Keratinocyte (primary cell): ENCODE data around the gene MAPRE3. TPM values are rescaled to one million over a fixed set of nuclear protein-coding genes. Genes with fewer than 3 reads are reported as not detected.

Experiments used
- DNase-seq: peaks from one replicate; pipeline ENCODE4 v3.0.0-alpha.2; 2011; ENCODE audit warnings: low read depth, missing footprints, low spot score
- FAIRE-seq: peaks from 2 replicates; lab custom pipeline; 2011; peaks lifted over from hg19 to GRCh38; lab: Jason Lieb, UNC
- H2AFZ ChIP-seq: 2 replicates; pipeline ENCODE4 v1.6.0; 2012; ENCODE audit warnings: low read length, control low read depth, inconsistent platforms; ENCODE audit not compliant: control insufficient read depth
- H3K27ac ChIP-seq: 2 replicates; pipeline ENCODE4 v1.5.1; 2011; ENCODE audit warnings: low read length; ENCODE audit not compliant: control insufficient read depth, insufficient read depth
- H3K27me3 ChIP-seq: 3 replicates; pipeline ENCODE4 v1.6.0; 2011; ENCODE audit warnings: low read length; ENCODE audit not compliant: control insufficient read depth, insufficient read depth; ENCODE audit errors: extremely low read depth
- H3K36me3 ChIP-seq, 2 experiments: 2 replicates in 1 of 2; 3 replicates in 1 of 2; pipeline ENCODE4 v1.5.1; 2011; ENCODE audit warnings: low read length in 2 of 2, mild to moderate bottlenecking in 1 of 2; ENCODE audit not compliant: control insufficient read depth in 2 of 2, insufficient read depth in 2 of 2; ENCODE audit errors: extremely low read depth in 1 of 2
- H3K4me1 ChIP-seq: 3 replicates; pipeline ENCODE4 v1.5.1; 2011; ENCODE audit warnings: low read length; ENCODE audit not compliant: control insufficient read depth, insufficient read depth; ENCODE audit errors: extremely low read depth
- H3K4me2 ChIP-seq: 3 replicates; pipeline ENCODE4 v1.6.0; 2011; ENCODE audit warnings: low read depth, low read length; ENCODE audit not compliant: control insufficient read depth, insufficient read depth; ENCODE audit errors: extremely low read depth
- H3K4me3 ChIP-seq, 3 experiments: fragments of 200-600 bp in 1 of 3; sonication (generic) in 1 of 3; 2 replicates in 2 of 3; 3 replicates in 1 of 3; pipeline ENCODE4 v1.5.1; 2011 to 2016; ENCODE audit warnings: low read length in 3 of 3, mild to moderate bottlenecking in 3 of 3, control low read depth in 2 of 3, inconsistent platforms in 1 of 3, low read depth in 1 of 3, mixed read lengths in 1 of 3, mixed run types in 1 of 3, moderate library complexity in 1 of 3; ENCODE audit not compliant: control insufficient read depth in 2 of 3, insufficient read depth in 2 of 3; ENCODE audit errors: extremely low read depth in 1 of 3
- H3K79me2 ChIP-seq: 2 replicates; pipeline ENCODE4 v1.6.0; 2012; ENCODE audit warnings: low read length; ENCODE audit not compliant: control insufficient read depth, insufficient read depth
- H3K9ac ChIP-seq: 3 replicates; pipeline ENCODE4 v1.6.0; 2011; ENCODE audit warnings: low read length; ENCODE audit not compliant: control insufficient read depth, insufficient read depth; ENCODE audit errors: extremely low read depth
- H3K9me1 ChIP-seq: 3 replicates; pipeline ENCODE4 v1.6.0; 2011; ENCODE audit warnings: low read length; ENCODE audit not compliant: control insufficient read depth, insufficient read depth; ENCODE audit errors: extremely low read depth
- H3K9me3 ChIP-seq: 2 replicates; pipeline ENCODE4 v1.5.1; 2012; ENCODE audit warnings: low read depth, low read length; ENCODE audit not compliant: control insufficient read depth
- H4K20me1 ChIP-seq: 3 replicates; pipeline ENCODE4 v1.6.0; 2011; ENCODE audit warnings: low read length; ENCODE audit not compliant: control insufficient read depth, insufficient read depth; ENCODE audit errors: extremely low read depth
- CTCF ChIP-seq, 3 experiments: IDR thresholded peaks in 1 of 3; conservative IDR thresholded peaks in 1 of 3; optimal IDR thresholded peaks in 1 of 3; 2 replicates in 2 of 3; 3 replicates in 1 of 3; pipeline versions ENCODE3 to v1.5.1; 2011; ENCODE audit warnings: low read length in 3 of 3, mild to moderate bottlenecking in 3 of 3, moderate library complexity in 2 of 3, control low read depth in 1 of 3, inconsistent platforms in 1 of 3; ENCODE audit not compliant: insufficient read depth in 2 of 3; ENCODE audit errors: extremely low read depth in 1 of 3
- EZH2 ChIP-seq: IDR thresholded peaks from one replicate; pipeline ENCODE4 v1.6.1; 2012; ENCODE audit warnings: inconsistent platforms, mild to moderate bottlenecking, low read length, moderate library complexity
- dilution Hi-C: fragments of 300-500 bp; cut with MboI; formaldehyde crosslinking; loops from one replicate; pipeline ENCODE4 v1.7.0; 2020; ENCODE audit warnings: low sequenced_read_pairs; ENCODE audit not compliant: extremely low pct_ligation_motif_present
- polyA plus RNA-seq, 5 experiments: library from polyadenylated mRNA; depleted of rRNA in 3 of 5; stranded (reverse) in 3 of 5; stranded (forward) in 1 of 5; unstranded in 1 of 5; fragments of >200 nt; gene quantifications; 1 replicate in 1 of 5; 2 replicates in 3 of 5; 3 replicates in 1 of 5; pipeline versions ENCODE4 v1.2.1 to v1.2.3, GENCODE V29; 2011 to 2012; ENCODE audit warnings: missing spikeins in 2 of 5, low read depth in 1 of 5, low replicate concordance in 1 of 5

Gene MAPRE3
- polyA plus RNA-seq, 1 donor (not counting 4 experiments of a cell fraction or from before 2014, with no cell fraction given) = 12.6 TPM

GRCh38 chr2:27042985-27043634 is 72.7 kb downstream of the MAPRE3 start:
- Histone ChIP-seq H3K4me2 (no peak overlapping the region), H3K36me3 (peaks cover 28 to 29% of the 10 kb centered on the region in 2 experiments), H3K4me1 (no peaks in the 10 kb centered on the region), H3K9me3 (no peaks in the 10 kb centered on the region), H3K9ac (no peak overlapping the region), H2AFZ (no peak overlapping the region), H3K79me2 (no peaks in the 10 kb centered on the region), H4K20me1 (peaks cover 2% of the 10 kb centered on the region), H3K4me3 (no peak overlapping the region), H3K9me1 (no peaks in the 10 kb centered on the region), H3K27ac (no peak overlapping the region), H3K27me3 (no peaks in the 10 kb centered on the region)
- dilution Hi-C loops = no loop called here
- no peak for TF ChIP-seq EZH2
- no peak for TF ChIP-seq CTCF (optimal IDR thresholded peaks at IDR 0.05 in 1 of 3, IDR thresholded peaks at IDR 0.05 in 1 of 3, conservative IDR thresholded peaks at IDR 0.05 in 1 of 3; ENCODE audit: extremely low read depth in 1 of 3, insufficient read depth in 2 of 3, low read length in 3 of 3)
- FAIRE-seq = no peak
- DNase-seq = no peak

- H3K4me3 ChIP-seq = peak overlapping the region; percentile 54 to 94 (median 87)
- no peaks in the 10 kb centered on the region for H3K27me3 ChIP-seq
- FAIRE-seq (no peak), DNase-seq (no peak)
- peak overlapping the region; percentile 53 for H3K27ac ChIP-seq
- no peaks in the 10 kb centered on the region for H3K9me1 ChIP-seq
- H3K9ac ChIP-seq = peak overlapping the region; percentile 77
- H3K4me2 ChIP-seq = peak overlapping the region; percentile 98
- peaks cover 9% of the 10 kb centered on the region for H3K4me1 ChIP-seq
- peak overlapping the region; percentile 92 for H2AFZ ChIP-seq
- H3K79me2 ChIP-seq = no peaks in the 10 kb centered on the region
- peaks cover 0 to 7% of the 10 kb centered on the region in 2 experiments for H3K36me3 ChIP-seq
- no peaks in the 10 kb centered on the region for H3K9me3 ChIP-seq
- TF ChIP-seq EZH2 (no peak), CTCF (optimal IDR thresholded peaks at IDR 0.05 in 1 of 3, IDR thresholded peaks at IDR 0.05 in 1 of 3, conservative IDR thresholded peaks at IDR 0.05 in 1 of 3; ENCODE audit: extremely low read depth in 1 of 3, insufficient read depth in 2 of 3, low read length in 3 of 3) (no peak)
- dilution Hi-C loops = no loop called here
- H4K20me1 ChIP-seq = no peaks in the 10 kb centered on the region
These were observed 79.2 kb downstream of the MAPRE3 start for GRCh38 chr2:27049422-27050280.
